HepG2 (cell line): ENCODE measurements around the gene PTCH1. TPM values are rescaled to one million over a fixed set of nuclear protein-coding genes. Genes with fewer than 3 reads are reported as not detected.
A peak's percentile ranks its signal among the peaks of the same experiment; 100 is the strongest.

ENCODE experiments used
- ARID3A ChIP-seq: IDR thresholded peaks from 2 replicates; pipeline ENCODE4 v1.6.1; 2012; ENCODE audit warnings: low read depth, low read length, improper control_type of control experiment
- CREM ChIP-seq, 2 experiments: sonication (generic) in 1 of 2; formaldehyde crosslinking in 1 of 2; IDR thresholded peaks; 2 replicates each; pipeline versions ENCODE4 v1.4.0 to v1.6.1; 2016 to 2020; ENCODE audit warnings: antibody characterized with exemption in 1 of 2, mild to moderate bottlenecking in 1 of 2, missing genetic modification reagents in 1 of 2
- DRAP1 ChIP-seq: IDR thresholded peaks from 2 replicates; pipeline ENCODE4 v1.6.1; 2016; ENCODE audit warnings: missing genetic modification reagents, missing compliant biosample characterization
- HNF1A ChIP-seq, 2 experiments: sonication (generic) in 1 of 2; formaldehyde crosslinking in 1 of 2; IDR thresholded peaks; 2 replicates each; pipeline versions ENCODE4 v1.4.0 to v1.6.1; 2016 to 2020; ENCODE audit warnings: borderline replicate concordance in 1 of 2, low read depth in 1 of 2, mild to moderate bottlenecking in 1 of 2, missing genetic modification reagents in 1 of 2
- POLR2A ChIP-seq, 2 experiments: IDR thresholded peaks; 2 replicates each; pipeline ENCODE4 v1.6.1; 2011; ENCODE audit warnings: low read depth in 2 of 2, low read length in 2 of 2, mild to moderate bottlenecking in 1 of 2, moderate library complexity in 1 of 2; ENCODE audit not compliant: insufficient read depth in 1 of 2
- RFX5 ChIP-seq: IDR thresholded peaks from 2 replicates; pipeline ENCODE4 v1.6.1; 2011; ENCODE audit warnings: low read depth, low read length, improper control_type of control experiment
- SOX5 ChIP-seq: IDR thresholded peaks from 2 replicates; pipeline ENCODE4 v1.6.1; 2016; ENCODE audit warnings: borderline replicate concordance
- TCF7 ChIP-seq: sonication (generic); IDR thresholded peaks from 2 replicates; pipeline ENCODE4 v1.6.1; 2016; ENCODE audit warnings: antibody characterized with exemption, low read depth
- ZBTB33 ChIP-seq: sonication (generic); formaldehyde crosslinking; IDR thresholded peaks from 2 replicates; pipeline ENCODE4 v1.4.0; 2020; ENCODE audit warnings: missing genetic modification reagents
- ZNF740 ChIP-seq: sonication (generic); formaldehyde crosslinking; IDR thresholded peaks from 2 replicates; pipeline ENCODE4 v1.4.0; 2020; ENCODE audit warnings: missing genetic modification reagents
- ZXDC ChIP-seq: sonication (generic); formaldehyde crosslinking; IDR thresholded peaks from 2 replicates; pipeline ENCODE4 v1.5.0; 2020; ENCODE audit warnings: mild to moderate bottlenecking, missing genetic modification reagents
- polyA plus RNA-seq, 8 experiments: library from polyadenylated mRNA; depleted of rRNA in 3 of 8; stranded (reverse) in 7 of 8; unstranded in 1 of 8; fragments of >200 nt; fragmentation: Illumina TruSeq in 4 of 8; extraction: Trizol in 4 of 8; gene quantifications; 2 replicates each; pipeline versions ENCODE4 v1.2.1 to v1.2.3, GENCODE V29; 2011 to 2016; ENCODE audit warnings: low read depth in 4 of 8, missing spikeins in 1 of 8, mixed read lengths in 1 of 8; ENCODE audit not compliant: insufficient read depth in 1 of 8
- total RNA-seq, 5 experiments: library from RNA; depleted of rRNA; stranded (reverse); fragments of >200 nt; fragmentation: Illumina TruSeq; extraction: Trizol; gene quantifications; 2 replicates each; pipeline ENCODE4 v1.2.3, GENCODE V29; 2016; ENCODE audit warnings: low read depth in 1 of 5

The PTCH1 gene
- total and polyA plus RNA-seq, 2 of the 13 experiments (the other 11 are each of a cell fraction or from before 2014, with no cell fraction given) = 2.8 to 3.9 TPM

GRCh38 chr9:95425910-95426551 lies 90.7 kb downstream of the PTCH1 start (continued):
- no peak for TF ChIP-seq TCF7
- TF ChIP-seq SOX5 (CRISPR knock-in tag) = no peak
- peak; percentile 59; the same call in 1 of the 2 replicates for TF ChIP-seq RFX5
- TF ChIP-seq POLR2A (IDR thresholded peaks at IDR 0.05; ENCODE audit: insufficient read depth in 1 of 2, low read depth in 2 of 2, low read length in 2 of 2) = 0 out of 4 replicates have a peak, but pooled peaks of 1 of the 2 experiments have one; percentile 30
- TF ChIP-seq CREM (IDR thresholded peaks at IDR 0.05) = 0 out of 2 replicates have a peak, but pooled peaks have one; percentile 4
- no peak for TF ChIP-seq CREM (CRISPR knock-in tag; IDR thresholded peaks at IDR 0.05)
- TF ChIP-seq ZBTB33 (CRISPR knock-in tag) = no peak
- 0 out of 2 replicates have a peak, but pooled peaks have one; percentile 21 for TF ChIP-seq ZNF740 (CRISPR knock-in tag)
- TF ChIP-seq ARID3A = no peak
- 0 out of 2 replicates have a peak, but pooled peaks have one; percentile 14 for TF ChIP-seq DRAP1
- TF ChIP-seq HNF1A (IDR thresholded peaks at IDR 0.05; ENCODE audit: low read depth) = peak; percentile 42
- no peak for TF ChIP-seq HNF1A (CRISPR knock-in tag; IDR thresholded peaks at IDR 0.05; ENCODE audit: borderline replicate concordance)
- 0 out of 2 replicates have a peak, but pooled peaks have one; percentile 32 for TF ChIP-seq ZXDC (CRISPR knock-in tag)
